OCI-LY7 (cell line): ENCODE data around the gene MSRB3. TPM values are rescaled to one million over a fixed set of nuclear protein-coding genes. Genes with fewer than 3 reads are reported as not detected.

Source experiments
- BruUV-seq: library from RNA; stranded (reverse); fragments of 400-500 nt; replicated peaks from 2 replicates; lab custom pipeline; 2021; lab: Mats Ljungman, UMichigan
- CTCF ChIA-PET: fragments of 300-600 bp; sonication (Branson Sonifier 250); formaldehyde crosslinking; loops from one replicate; lab custom pipeline; 2022; ENCODE audit warnings: antibody characterized with exemption; ENCODE audit not compliant: unreplicated experiment; lab: Charles Lee
- POLR2A ChIA-PET: fragments of 300-600 bp; sonication (Branson Sonifier 250); formaldehyde crosslinking; loops from one replicate; lab custom pipeline; 2022; ENCODE audit warnings: antibody characterized with exemption; lab: Charles Lee
- DNase-seq: peaks from one replicate; pipeline ENCODE4 v3.0.0-alpha.2; 2015; ENCODE audit warnings: low spot score
- H2AFZ ChIP-seq: fragments of 200-600 bp; sonication (generic), shearing (Covaris generic); 2 replicates; pipeline ENCODE4 v1.6.1; 2014; ENCODE audit warnings: mild to moderate bottlenecking, antibody characterized with exemption, low read length, moderate library complexity
- H3K27ac ChIP-seq: fragments of 200-600 bp; sonication (generic); 2 replicates; pipeline ENCODE4 v1.5.1; 2014; ENCODE audit warnings: mixed run types, low read depth, mild to moderate bottlenecking, moderate library complexity, low read length, inconsistent platforms; ENCODE audit not compliant: poor library complexity, severe bottlenecking
- H3K36me3 ChIP-seq: fragments of 200-600 bp; sonication (generic); 2 replicates; pipeline ENCODE4 v1.6.1; 2014; ENCODE audit warnings: mild to moderate bottlenecking, antibody characterized with exemption, low read length, moderate library complexity, mixed read lengths; ENCODE audit not compliant: insufficient read depth
- H3K4me1 ChIP-seq: fragments of 200-600 bp; sonication (generic); 2 replicates; pipeline ENCODE4 v1.5.1; 2014; ENCODE audit warnings: mild to moderate bottlenecking, low read length; ENCODE audit not compliant: insufficient read depth, poor library complexity, severe bottlenecking
- H3K4me2 ChIP-seq: fragments of 200-600 bp; sonication (generic); 2 replicates; pipeline ENCODE4 v1.6.1; 2014; ENCODE audit warnings: mild to moderate bottlenecking, low read length
- H3K4me3 ChIP-seq: fragments of 200-600 bp; sonication (generic); 2 replicates; pipeline ENCODE4 v1.5.1; 2014; ENCODE audit warnings: mild to moderate bottlenecking, low read depth, low read length; ENCODE audit not compliant: poor library complexity, severe bottlenecking
- H3K79me2 ChIP-seq: fragments of 200-600 bp; sonication (generic); 2 replicates; pipeline ENCODE4 v1.6.1; 2016; ENCODE audit warnings: low read depth, mild to moderate bottlenecking, low read length, moderate library complexity, mixed read lengths; ENCODE audit not compliant: insufficient read depth
- H3K9me2 ChIP-seq: fragments of 200-600 bp; sonication (generic); 2 replicates; pipeline ENCODE4 v1.6.1; 2016; ENCODE audit warnings: mild to moderate bottlenecking, low read length, mixed read lengths; ENCODE audit not compliant: insufficient read depth
- H3K9me3 ChIP-seq: fragments of 200-600 bp; sonication (generic); 2 replicates; pipeline ENCODE4 v1.6.1; 2014; ENCODE audit warnings: mild to moderate bottlenecking, mixed run types, low read length, mixed read lengths
- H4K20me1 ChIP-seq: fragments of 200-600 bp; sonication (generic); 2 replicates; pipeline ENCODE4 v1.6.1; 2014; ENCODE audit warnings: mild to moderate bottlenecking, antibody characterized with exemption, low read length, moderate library complexity, mixed read lengths; ENCODE audit not compliant: insufficient read depth
- EZH2phosphoT487 ChIP-seq: fragments of 200-600 bp; sonication (generic); IDR thresholded peaks from 2 replicates; pipeline ENCODE4 v1.6.1; 2018; ENCODE audit warnings: low read depth, borderline replicate concordance, mild to moderate bottlenecking, mixed run types, antibody characterized with exemption, low read length, moderate library complexity, mixed read lengths
- intact Hi-C: fragments of 100-400 bp; cut with micrococcal nuclease; formaldehyde crosslinking; loops from one replicate; pipeline ENCODE4 v1.10.0; 2022; ENCODE audit not compliant: unreplicated experiment
- total RNA-seq, 2 experiments: library from RNA; depleted of rRNA in 1 of 2; stranded (reverse); fragments of >200 nt in 1 of 2; shearing (Covaris generic) in 1 of 2; gene quantifications; 2 replicates each; pipeline ENCODE4 v1.2.3, GENCODE V29; 2014 to 2022
- TF ChIP-seq, protein P1 (sequence below): fragments of 200-600 bp; sonication (generic); conservative IDR thresholded peaks from 2 replicates; pipeline ENCODE4 v1.5.1; 2014; ENCODE audit warnings: mild to moderate bottlenecking, antibody characterized with exemption, low read length, moderate library complexity, mixed read lengths

Gene MSRB3
- total RNA-seq, 2 experiments from 2014 or later: not detected

- no peaks in the 10 kb centered on the region for H3K79me2 ChIP-seq
- H3K4me1 ChIP-seq: no peaks in the 10 kb centered on the region
- H4K20me1 ChIP-seq: no peaks in the 10 kb centered on the region
- ChIA-PET CTCF (no interaction called here), POLR2A (no interaction called here)
- no peak overlapping the region for H3K4me3 ChIP-seq
- no peak overlapping the region for H2AFZ ChIP-seq
- no peak overlapping the region for H3K4me2 ChIP-seq
- no peaks in the 10 kb centered on the region for H3K9me3 ChIP-seq
- no peak for DNase-seq
- H3K9me2 ChIP-seq: no peaks in the 10 kb centered on the region
- TF ChIP-seq EZH2phosphoT487: no peak
- TF ChIP-seq, protein P1, sequence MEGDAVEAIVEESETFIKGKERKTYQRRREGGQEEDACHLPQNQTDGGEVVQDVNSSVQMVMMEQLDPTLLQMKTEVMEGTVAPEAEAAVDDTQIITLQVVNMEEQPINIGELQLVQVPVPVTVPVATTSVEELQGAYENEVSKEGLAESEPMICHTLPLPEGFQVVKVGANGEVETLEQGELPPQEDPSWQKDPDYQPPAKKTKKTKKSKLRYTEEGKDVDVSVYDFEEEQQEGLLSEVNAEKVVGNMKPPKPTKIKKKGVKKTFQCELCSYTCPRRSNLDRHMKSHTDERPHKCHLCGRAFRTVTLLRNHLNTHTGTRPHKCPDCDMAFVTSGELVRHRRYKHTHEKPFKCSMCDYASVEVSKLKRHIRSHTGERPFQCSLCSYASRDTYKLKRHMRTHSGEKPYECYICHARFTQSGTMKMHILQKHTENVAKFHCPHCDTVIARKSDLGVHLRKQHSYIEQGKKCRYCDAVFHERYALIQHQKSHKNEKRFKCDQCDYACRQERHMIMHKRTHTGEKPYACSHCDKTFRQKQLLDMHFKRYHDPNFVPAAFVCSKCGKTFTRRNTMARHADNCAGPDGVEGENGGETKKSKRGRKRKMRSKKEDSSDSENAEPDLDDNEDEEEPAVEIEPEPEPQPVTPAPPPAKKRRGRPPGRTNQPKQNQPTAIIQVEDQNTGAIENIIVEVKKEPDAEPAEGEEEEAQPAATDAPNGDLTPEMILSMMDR: no peak
- intact Hi-C loops: no loop called here
- H3K36me3 ChIP-seq: no peaks in the 10 kb centered on the region
- no peak overlapping the region for H3K27ac ChIP-seq
- BruUV-seq: no TSS peak
Observed at GRCh38 chr12:65364046-65364445, 85.6 kb downstream of the MSRB3 start.

DNA sequence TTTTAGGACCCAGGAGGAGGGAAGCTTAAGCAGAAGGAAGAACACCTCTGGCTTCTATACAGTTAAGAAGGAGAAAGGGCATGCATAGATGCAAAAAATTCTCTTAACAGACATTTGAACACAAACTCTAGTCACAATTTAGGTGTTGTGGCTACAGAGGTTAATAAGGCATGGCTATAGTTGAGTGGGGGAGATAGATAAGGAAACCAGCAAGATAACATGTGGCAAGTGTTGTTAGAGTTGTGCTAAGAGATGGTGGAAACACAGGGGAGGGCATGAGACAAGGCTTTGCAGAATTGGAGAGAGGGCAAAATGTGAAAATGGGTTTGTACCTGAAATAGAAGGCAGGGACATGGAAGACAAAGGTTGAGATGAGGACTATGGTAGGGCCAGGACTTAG is 88.9 kb downstream of the MSRB3 start:
- no peaks in the 10 kb centered on the region for H4K20me1 ChIP-seq
- no peak overlapping the region for H3K4me3 ChIP-seq
- no peaks in the 10 kb centered on the region for H3K4me1 ChIP-seq
- H3K27ac ChIP-seq: no peak overlapping the region
- CTCF ChIA-PET: no interaction called here
- H3K4me2 ChIP-seq: no peak overlapping the region
- no peak for DNase-seq
- no peak for TF ChIP-seq EZH2phosphoT487
- TF ChIP-seq, protein P1: no peak
- no peaks in the 10 kb centered on the region for H3K9me2 ChIP-seq
- POLR2A ChIA-PET: no interaction called here
- no peaks in the 10 kb centered on the region for H3K79me2 ChIP-seq
- no TSS peak for BruUV-seq
- intact Hi-C loops: no loop called here
- no peak overlapping the region for H2AFZ ChIP-seq
- H3K36me3 ChIP-seq: no peaks in the 10 kb centered on the region
- no peaks in the 10 kb centered on the region for H3K9me3 ChIP-seq

DNA sequence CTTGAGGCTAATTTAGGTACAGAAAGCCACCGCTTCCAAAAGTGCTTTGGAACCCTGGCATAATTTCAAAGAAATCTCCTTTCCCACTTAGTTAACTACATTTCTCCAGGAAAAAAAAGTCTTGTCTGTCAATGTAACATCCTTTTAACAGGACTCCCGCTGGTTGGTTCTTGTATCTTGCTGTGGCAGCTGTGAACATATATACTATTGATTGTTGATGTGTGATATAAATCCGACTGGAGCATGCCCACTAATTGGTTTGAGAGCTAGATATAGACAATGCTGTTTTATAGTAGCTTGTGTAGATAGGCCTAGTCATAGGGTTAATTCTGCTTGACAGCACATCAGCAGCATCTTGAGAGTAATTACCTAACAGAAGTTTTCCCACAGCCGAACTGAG is 89.6 kb downstream of the MSRB3 start:
- Histone ChIP-seq H2AFZ (no peak overlapping the region), H3K4me2 (no peak overlapping the region), H3K4me1 (no peaks in the 10 kb centered on the region), H3K9me3 (no peaks in the 10 kb centered on the region), H3K36me3 (no peaks in the 10 kb centered on the region), H3K27ac (no peak overlapping the region), H3K79me2 (no peaks in the 10 kb centered on the region), H4K20me1 (no peaks in the 10 kb centered on the region), H3K9me2 (no peaks in the 10 kb centered on the region), H3K4me3 (no peak overlapping the region)
- CTCF ChIA-PET: no interaction called here
- BruUV-seq: no TSS peak
- no peak for DNase-seq
- no peak for TF ChIP-seq EZH2phosphoT487
- intact Hi-C loops: no loop called here
- POLR2A ChIA-PET: interaction anchor here (0.5 to 0.8 kb wide), 3 partner anchors 459 to 1788 kb away, joined by 3 to 7 read pairs (median 3); no protein-coding TSS in a partner anchor
